ENCODE measurements around the gene ARHGAP22.
"Not testable (repeated sequence)": the region's sequence is repeated elsewhere in the genome, so short reads cannot be mapped to it uniquely, and the experiment has no call there.

ARHGAP22 gene

GRCh38 chr10:48423884-48424283, 181.0 kb downstream of the ARHGAP22 start:
- DNase-seq (ENCODE audit: low read depth in 1 of 2, low spot score in 1 of 2): no peak
- in situ Hi-C loops (cut with HindIII; ENCODE audit: low pct_unique_long_range_greater_than_20kb, low sequenced_read_pairs): no loop called here
- no peak for TF ChIP-seq JUND (IDR thresholded peaks at IDR 0.05; ENCODE audit: low read depth)

- in situ Hi-C loops (cut with HindIII; ENCODE audit: low pct_unique_long_range_greater_than_20kb, low sequenced_read_pairs); DNase-seq (ENCODE audit: low read depth in 1 of 2, low spot score in 1 of 2): not testable (repeated sequence)
Measured at GRCh38 chr10:48421862-48422261, 183.0 kb downstream of the ARHGAP22 start.

GRCh38 chr10:48419714-48420113, 185.2 kb downstream of the ARHGAP22 start:
- no peak for TF ChIP-seq JUND (IDR thresholded peaks at IDR 0.05; ENCODE audit: low read depth)
- DNase-seq (ENCODE audit: low read depth in 1 of 2, low spot score in 1 of 2): no peak
- in situ Hi-C loops (cut with HindIII; ENCODE audit: low pct_unique_long_range_greater_than_20kb, low sequenced_read_pairs): no loop called here

GRCh38 chr10:48418189-48418788, 186.6 kb downstream of the ARHGAP22 start:
- in situ Hi-C loops (cut with HindIII; ENCODE audit: low pct_unique_long_range_greater_than_20kb, low sequenced_read_pairs): no loop called here
- no peak for DNase-seq (ENCODE audit: low read depth in 1 of 2, low spot score in 1 of 2)
- TF ChIP-seq JUND (IDR thresholded peaks at IDR 0.05; ENCODE audit: low read depth): no peak

DNA sequence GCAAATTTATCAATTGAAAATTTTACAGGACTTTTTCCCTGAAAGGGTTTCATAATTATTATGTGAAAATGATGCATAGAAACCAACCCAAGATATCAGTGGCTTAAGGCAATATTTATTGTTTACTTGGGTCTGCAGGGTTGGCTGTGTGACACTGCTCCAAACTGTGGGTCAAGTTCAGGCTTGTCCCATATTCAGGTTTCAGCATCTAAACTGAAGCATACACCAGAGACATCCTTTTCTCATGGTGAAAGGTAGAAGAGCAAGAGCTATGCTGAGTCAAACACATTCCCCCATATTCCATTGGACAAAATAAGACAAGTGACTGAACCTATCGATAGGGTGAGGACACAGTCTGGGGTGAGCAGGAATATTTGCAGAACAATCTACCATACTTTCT, 187.5 kb downstream of the ARHGAP22 start:
- no peak for TF ChIP-seq JUND (IDR thresholded peaks at IDR 0.05; ENCODE audit: low read depth)
- in situ Hi-C loops (cut with HindIII; ENCODE audit: low pct_unique_long_range_greater_than_20kb, low sequenced_read_pairs): no loop called here
- no peak for DNase-seq (ENCODE audit: low read depth in 1 of 2, low spot score in 1 of 2)

DNA sequence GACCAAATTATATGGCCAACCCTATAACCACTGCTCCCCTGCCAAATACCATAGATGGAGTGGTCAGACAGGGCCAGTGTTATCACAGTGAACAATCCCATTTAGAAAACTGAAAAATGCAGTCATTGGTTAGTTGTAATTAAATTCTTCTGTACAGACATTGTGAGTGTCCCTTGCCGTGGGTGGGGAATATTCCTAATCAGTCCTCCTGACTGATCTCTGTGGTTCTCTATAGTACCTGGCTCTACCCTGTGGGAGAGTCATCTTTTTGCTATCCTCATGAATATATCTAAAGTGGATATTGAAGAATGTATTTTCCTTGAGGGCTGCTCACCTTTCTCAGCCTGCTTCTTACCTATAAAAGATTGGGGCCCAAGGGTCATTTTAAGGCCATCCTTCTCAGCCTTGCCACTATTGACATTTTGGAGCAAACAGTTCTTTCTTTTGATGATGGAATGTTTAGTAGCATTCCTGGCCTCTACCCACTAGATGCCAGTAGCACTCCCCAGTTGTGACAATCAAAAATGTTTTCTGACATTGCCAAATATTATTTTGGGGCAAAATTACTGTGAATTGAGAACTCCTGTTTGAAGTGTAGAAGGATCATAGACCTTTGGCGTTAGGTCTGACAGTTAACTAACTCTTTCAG, 188.2 kb downstream of the ARHGAP22 start:
- in situ Hi-C loops (cut with HindIII; ENCODE audit: low pct_unique_long_range_greater_than_20kb, low sequenced_read_pairs): no loop called here
- DNase-seq (ENCODE audit: low read depth in 1 of 2, low spot score in 1 of 2): no peak
- no peak for TF ChIP-seq JUND (IDR thresholded peaks at IDR 0.05; ENCODE audit: low read depth)

GRCh38 chr10:48414778-48415177, 190.1 kb downstream of the ARHGAP22 start:
- in situ Hi-C loops (cut with HindIII; ENCODE audit: low pct_unique_long_range_greater_than_20kb, low sequenced_read_pairs): no loop called here
- no peak for DNase-seq (ENCODE audit: low read depth in 1 of 2, low spot score in 1 of 2)
- no peak for TF ChIP-seq JUND (IDR thresholded peaks at IDR 0.05; ENCODE audit: low read depth)

DNA sequence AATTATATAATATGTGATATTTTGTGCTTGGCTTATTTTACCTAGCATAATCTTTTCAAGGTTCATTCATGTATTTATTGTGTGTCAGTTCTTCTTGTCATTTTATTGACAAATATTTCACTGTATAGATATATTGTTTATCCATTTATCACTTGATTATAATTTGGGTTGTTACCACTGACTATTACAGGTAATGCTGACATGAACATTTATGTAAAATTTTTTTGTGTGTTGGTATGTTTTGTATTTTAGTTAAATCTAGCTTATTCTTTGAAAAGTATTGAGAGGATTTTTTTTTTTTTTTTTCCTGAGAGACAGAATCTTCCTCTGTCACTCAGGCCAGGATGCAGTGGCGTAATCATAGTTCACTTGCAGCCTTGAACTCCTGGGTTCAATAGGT, 190.7 kb downstream of the ARHGAP22 start:
- in situ Hi-C loops (cut with HindIII; ENCODE audit: low pct_unique_long_range_greater_than_20kb, low sequenced_read_pairs): no loop called here
- no peak for TF ChIP-seq JUND (IDR thresholded peaks at IDR 0.05; ENCODE audit: low read depth)
- DNase-seq (ENCODE audit: low read depth in 1 of 2, low spot score in 1 of 2): no peak

DNA sequence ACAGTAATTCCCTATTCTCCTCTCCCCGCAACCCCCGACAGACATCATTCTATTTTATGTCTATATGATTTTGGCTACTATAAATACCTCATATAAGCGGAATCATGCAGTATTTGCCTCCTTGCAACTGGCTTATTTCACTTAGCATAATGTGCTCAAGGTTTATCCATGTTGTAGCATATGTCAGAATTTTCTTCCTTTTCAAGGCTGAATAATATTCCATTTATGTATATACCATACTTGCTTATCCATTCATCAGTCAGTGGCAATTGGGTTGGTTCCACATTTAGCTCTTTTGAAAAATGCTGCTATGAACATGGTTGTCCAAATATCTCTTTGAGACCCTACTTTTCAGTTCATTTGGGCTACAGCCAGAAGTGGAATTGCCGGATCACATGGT, 191.9 kb downstream of the ARHGAP22 start:
- DNase-seq (ENCODE audit: low read depth in 1 of 2, low spot score in 1 of 2): no peak
- in situ Hi-C loops (cut with HindIII; ENCODE audit: low pct_unique_long_range_greater_than_20kb, low sequenced_read_pairs): no loop called here
- no peak for TF ChIP-seq JUND (IDR thresholded peaks at IDR 0.05; ENCODE audit: low read depth)

- no peak for TF ChIP-seq JUND (IDR thresholded peaks at IDR 0.05; ENCODE audit: low read depth)
- in situ Hi-C loops (cut with HindIII; ENCODE audit: low pct_unique_long_range_greater_than_20kb, low sequenced_read_pairs): no loop called here
Measured at GRCh38 chr10:48412081-48412480, 192.8 kb downstream of the ARHGAP22 start.

DNA sequence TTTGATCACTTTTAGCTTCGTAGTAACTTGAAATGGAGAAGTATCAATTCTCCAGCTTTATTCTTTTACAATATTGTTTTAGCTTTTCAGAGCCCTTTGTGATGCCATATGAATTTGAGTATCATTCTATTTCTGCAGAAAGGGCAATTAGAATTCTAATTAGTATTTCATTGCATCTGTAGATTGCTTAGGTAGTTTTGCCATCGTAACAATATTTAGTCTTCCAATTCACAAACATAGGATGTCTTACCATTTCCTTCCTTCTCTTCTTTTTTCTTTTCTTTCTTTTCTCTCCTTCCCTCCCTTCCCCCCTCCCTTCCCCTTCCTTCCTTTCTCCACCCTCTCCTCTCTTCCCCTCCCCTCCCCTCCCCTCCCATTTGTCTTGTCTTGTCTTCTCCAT, 193.4 kb downstream of the ARHGAP22 start:
- in situ Hi-C loops (cut with HindIII; ENCODE audit: low pct_unique_long_range_greater_than_20kb, low sequenced_read_pairs): no loop called here
- DNase-seq (ENCODE audit: low read depth in 1 of 2, low spot score in 1 of 2): no peak
- no peak for TF ChIP-seq JUND (IDR thresholded peaks at IDR 0.05; ENCODE audit: low read depth)

More at GRCh38 chr10:48412081-48412480, 192.8 kb downstream of the ARHGAP22 start:
- no peak for DNase-seq (ENCODE audit: low read depth in 1 of 2, low spot score in 1 of 2)

- no peak for DNase-seq (ENCODE audit: low read depth in 1 of 2, low spot score in 1 of 2)
- no peak for TF ChIP-seq JUND (IDR thresholded peaks at IDR 0.05; ENCODE audit: low read depth)
- in situ Hi-C loops (cut with HindIII; ENCODE audit: low pct_unique_long_range_greater_than_20kb, low sequenced_read_pairs): no loop called here
Measured at GRCh38 chr10:48410503-48410902, 194.4 kb downstream of the ARHGAP22 start.

- in situ Hi-C loops (cut with HindIII; ENCODE audit: low pct_unique_long_range_greater_than_20kb, low sequenced_read_pairs): no loop called here
- no peak for TF ChIP-seq JUND (IDR thresholded peaks at IDR 0.05; ENCODE audit: low read depth)
- no peak for DNase-seq (ENCODE audit: low read depth in 1 of 2, low spot score in 1 of 2)
Measured at GRCh38 chr10:48406658-48407057, 198.2 kb downstream of the ARHGAP22 start.

- TF ChIP-seq JUND (IDR thresholded peaks at IDR 0.05; ENCODE audit: low read depth): no peak
- in situ Hi-C loops (cut with HindIII; ENCODE audit: low pct_unique_long_range_greater_than_20kb, low sequenced_read_pairs): no loop called here
- no peak for DNase-seq (ENCODE audit: low read depth in 1 of 2, low spot score in 1 of 2)
Measured at GRCh38 chr10:48406204-48406603, 198.7 kb downstream of the ARHGAP22 start.
